Lung microvascular endothelial cell (primary cell): Measurements from ENCODE around the gene OR6X1. TPM values are rescaled to one million over a fixed set of nuclear protein-coding genes. Genes with fewer than 3 reads are reported as not detected.
"Not testable (repeated sequence)": the region's sequence is repeated elsewhere in the genome, so short reads cannot be mapped to it uniquely, and the experiment has no call there.

ENCODE experiments used
- DNase-seq, 2 donors: peaks; one replicate each; pipeline versions ENCODE4 v3.0.0 to v3.0.0-alpha.2; 2010; ENCODE audit warnings: low read depth in 2 of 2
- total RNA-seq: library from RNA; depleted of rRNA; stranded (reverse); fragments of >200 nt; gene quantifications from 2 replicates; pipeline ENCODE4 v1.2.1, GENCODE V29; 2014

The OR6X1 gene
- total RNA-seq, 1 donor from 2014 or later: not detected

DNA sequence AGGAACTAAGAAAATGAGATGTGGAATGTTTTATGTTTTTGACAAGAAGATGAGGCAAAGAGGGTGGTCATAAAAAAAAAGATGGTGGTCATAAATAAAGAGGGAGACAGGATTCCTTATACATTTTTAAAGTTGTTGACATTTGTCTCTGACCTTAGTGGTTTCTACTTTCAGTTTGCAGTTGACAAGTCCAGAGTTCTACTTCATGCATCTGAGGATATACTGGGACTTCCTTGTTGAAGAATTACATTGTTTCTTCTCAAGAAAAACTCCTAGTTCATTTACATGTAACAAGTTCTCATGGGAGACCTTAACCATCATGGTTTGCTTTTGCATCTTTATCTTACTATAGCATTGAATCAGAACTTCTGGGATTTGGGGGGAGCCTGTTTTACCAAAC lies 1.2 kb downstream of the OR6X1 start:
- DNase-seq: no peak

DNA sequence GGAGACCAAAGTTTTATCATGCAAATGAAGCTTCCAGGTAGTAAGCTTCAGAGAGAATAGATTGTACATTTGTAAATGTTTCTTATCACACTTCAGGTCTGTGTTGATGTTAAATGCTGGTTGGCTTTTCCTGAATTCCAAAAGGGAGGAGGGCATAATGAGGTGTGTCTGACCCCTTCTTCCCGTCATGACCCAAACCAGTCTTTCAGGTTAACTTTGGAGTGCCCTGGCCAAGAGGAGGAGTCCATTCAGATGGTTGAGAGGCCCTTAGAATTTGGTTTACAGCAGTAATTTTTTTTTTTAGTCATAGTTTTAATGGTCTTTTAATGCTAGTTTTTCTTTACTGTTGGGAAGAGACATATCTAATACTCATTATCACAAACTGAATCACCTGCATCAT lies 2.5 kb downstream of the OR6X1 start:
- DNase-seq: no peak

DNA sequence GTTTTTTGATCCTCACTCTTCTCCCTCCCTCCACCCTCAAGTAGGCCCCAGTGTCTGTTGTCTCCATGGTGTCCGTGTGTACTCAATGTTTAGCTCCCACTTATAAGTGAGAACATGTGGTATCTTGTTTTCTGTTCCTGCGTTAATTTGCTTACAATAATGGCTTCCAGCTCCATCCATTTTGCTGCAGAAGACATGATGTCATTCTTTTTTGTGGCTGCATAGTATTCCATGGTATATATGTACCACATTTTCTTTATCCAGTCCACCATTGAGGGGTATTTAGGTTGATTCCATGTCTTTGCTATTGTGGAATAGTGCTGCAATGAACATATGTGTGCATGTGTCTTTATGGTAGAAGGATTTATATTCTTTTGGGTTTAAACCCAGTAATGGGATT lies 6.0 kb downstream of the OR6X1 start:
- DNase-seq: not testable (repeated sequence)

DNA sequence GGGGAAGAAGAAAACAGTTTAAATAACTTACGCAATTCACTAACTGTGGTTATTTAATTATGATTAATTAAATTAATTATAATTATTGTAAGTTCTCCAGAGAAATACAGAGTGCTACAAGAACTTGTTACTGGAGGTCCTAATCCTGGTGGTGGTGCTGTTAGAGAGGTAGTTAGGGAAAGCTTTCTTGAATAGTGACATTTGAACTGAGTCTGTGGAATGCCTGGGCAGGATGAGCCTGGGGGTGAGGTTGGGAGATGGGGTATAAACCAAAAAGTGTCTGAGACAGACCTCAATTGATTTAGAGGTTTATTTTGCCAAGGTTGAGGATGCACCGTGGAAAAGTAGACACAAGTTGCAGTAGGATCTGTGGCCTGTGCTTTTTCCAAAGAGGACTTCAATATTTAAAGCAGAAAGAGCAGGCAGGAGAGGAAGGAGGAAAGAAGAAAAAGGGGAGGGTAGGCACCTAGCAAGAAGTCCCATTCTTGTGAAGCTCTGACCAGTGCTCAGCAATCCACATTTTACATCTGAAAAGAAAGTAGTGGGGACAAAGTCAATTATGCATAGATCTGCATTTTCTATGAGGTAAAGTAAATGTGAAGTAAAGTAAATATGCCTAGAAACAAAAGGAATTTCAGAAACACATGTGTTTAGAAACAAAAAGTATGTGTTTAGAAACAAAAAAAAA lies 8.4 kb downstream of the OR6X1 start:
- no peak for DNase-seq

DNA sequence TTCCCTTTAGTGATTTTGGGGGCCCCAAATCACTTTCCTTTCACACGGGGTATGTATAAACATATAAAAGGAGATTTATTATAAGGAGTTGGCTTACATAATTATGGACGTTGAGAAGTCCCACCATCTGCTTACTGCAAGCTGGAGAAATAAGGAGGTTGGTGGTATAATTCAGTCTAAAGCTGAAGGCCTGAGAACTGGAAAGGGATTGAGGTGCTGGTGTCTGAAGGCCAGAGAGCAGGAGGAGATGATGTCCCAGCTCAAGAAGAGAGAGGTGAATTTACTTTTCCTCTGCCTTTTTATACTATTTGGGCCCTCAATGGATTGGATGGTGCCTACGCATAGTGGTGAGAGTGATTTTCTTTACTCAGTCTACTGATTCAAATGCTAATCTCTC lies 11.6 kb downstream of the OR6X1 start:
- DNase-seq: no peak

DNA sequence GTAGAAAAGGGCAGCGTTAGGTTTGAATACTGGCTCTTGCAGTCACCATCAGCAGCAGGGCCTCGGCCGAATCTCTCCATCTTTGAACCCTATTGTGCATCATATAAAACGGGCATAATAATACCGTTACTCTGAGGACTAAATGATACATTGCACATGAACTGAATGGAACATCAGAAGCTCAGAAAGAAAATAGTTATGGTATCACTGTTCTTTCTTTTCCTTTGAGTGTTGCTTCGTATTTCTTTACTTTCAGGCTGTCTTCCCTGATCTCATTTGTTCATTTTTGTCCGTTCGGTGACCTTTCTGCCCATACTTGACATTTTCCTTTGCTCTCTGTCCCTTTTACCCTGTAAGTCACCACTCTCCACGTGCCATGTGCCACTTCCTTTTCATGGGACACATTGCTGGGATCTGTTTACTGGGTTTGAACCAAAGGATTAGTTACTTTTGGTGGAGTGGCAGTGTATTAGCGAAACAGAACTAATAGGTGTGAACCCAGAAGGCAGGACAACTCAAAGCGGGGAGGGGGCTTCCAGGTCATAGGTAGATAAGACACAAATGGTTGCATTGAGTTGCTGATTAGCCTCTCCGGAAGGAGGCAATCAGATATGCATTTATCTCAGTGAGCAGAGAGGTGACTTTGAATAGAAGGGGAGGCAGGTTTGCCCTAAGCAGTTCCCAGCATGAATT lies 12.1 kb downstream of the OR6X1 start:
- peak in 1 of 2 donors; percentile 19 for DNase-seq

DNA sequence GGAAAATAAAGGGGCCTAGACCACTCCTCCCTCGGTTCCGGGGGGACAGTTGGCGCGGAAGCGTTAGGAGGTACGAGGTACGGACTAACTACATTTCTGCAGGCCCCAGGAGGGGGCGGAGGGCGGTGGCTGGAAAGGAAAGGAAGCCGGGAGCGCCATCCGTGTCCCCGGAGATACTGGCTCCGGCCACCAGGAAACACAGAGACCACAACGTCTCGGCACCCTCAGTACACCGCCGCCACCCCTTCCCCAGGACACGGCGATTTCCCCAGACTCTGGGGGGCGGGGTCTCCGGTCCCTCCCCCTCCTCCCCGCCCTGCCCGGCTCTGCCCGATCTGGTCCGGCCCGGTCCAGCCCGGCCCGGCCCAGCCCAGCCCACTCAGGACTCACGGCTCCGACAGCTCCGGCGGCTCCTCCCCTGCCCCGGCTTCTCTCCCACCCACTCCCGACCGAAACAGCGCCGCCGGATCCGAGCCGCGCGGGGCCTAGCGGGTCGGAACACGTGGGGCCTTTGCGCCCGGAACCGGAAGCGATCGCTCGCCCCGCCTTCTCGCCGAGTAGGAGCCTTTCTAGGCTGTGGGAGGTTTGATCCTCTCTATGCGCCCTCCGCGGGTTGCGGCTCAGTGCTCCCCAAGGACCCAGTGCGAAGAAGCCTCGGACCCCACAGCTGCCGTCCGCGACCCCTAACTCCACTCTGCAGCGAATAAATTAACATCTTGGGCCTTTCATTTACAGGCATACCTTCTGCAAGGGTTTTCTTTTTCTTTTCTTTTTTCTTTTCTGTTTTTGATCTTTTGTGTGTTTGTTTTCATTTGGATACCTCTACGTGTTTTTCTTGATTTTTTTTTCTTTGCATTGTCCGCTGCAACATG lies 12.9 kb downstream of the OR6X1 start, which contains the start of gene ZNF202:
ZNF202 (minus strand) TSS at position 502 of the 872 bp plus-strand sequence. CDS start 10,772 bp downstream, outside the sequence.
- DNase-seq: peak; percentile 93 to 94

DNA sequence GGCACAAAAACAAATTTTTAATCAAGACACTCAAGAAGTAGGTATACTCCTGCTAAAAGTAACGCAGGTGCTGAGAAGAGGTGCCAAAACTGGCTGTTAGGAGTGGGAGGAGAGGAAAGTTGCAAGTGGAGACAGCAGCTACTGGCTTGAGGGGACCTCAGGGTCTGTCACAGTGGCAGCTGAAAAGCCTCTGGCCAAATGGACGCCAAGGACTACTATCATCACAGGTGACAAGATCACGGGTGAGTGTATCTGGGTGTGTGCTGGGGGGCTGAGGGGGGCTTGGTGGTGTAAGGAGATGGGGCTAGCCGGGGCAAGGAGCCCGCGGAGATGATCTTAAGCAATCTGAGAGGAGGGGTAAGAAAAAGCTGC lies 13.5 kb downstream of the OR6X1 start:
- DNase-seq: peak in 1 of 2 donors; percentile 3

DNA sequence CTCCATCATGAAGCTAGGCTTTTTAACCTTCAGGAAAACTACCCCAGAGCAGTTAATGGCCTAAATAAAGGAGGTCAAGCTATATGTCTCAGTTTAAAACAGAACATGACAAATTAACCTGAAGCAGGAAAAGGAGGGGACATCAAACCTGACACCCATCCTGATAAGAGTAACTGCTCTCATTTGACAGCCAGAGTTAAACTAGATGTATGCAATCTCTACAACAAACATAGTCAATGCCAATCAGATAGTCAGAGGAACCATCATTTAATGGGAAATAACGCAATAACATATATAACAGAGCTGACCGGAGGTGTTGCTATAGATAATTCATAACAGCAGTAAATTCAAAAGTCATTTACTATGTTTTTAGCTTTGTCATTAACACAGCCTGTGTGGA lies 15.9 kb downstream of the OR6X1 start:
- no peak for DNase-seq

DNA sequence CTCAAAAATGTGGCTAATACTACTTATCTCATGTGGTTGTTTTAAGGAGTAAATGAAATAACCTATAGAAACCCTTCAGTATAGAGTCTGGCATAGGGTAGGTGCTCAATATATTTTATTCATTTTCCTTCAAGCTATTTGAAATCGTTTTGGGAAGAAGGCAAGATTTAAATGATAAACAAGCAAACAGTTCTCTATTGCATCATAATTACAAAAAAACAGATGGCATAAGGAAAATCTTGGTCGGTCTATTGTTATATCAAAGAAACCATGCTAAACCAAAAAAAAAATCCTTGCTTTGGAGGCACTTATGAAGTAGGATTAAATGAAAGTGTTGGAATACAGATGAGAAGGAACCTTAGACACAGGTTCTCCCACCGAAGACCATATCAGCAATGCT lies 17.5 kb downstream of the OR6X1 start:
- DNase-seq: no peak

DNA sequence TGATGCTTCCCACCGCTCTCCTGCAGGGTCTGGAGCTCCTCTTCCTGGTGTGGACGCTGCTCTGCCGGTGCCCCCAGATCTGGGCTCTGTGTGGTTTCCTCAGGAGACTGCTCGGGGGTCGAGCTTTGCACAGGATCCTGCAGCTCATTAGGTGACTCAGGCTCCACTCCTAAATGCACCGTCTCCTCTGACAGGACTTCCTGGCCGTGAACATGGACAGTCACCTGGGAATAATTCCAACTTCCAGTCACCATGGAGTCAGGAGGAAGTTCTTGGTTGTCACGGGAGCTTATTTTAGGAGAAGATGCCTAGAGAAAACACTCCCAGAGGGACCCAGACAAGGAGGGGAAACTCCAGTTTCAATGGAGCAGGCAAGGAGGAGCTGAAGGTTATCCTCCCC lies 24.7 kb downstream of the OR6X1 start:
- DNase-seq: peak in 1 of 2 donors; percentile 47

DNA sequence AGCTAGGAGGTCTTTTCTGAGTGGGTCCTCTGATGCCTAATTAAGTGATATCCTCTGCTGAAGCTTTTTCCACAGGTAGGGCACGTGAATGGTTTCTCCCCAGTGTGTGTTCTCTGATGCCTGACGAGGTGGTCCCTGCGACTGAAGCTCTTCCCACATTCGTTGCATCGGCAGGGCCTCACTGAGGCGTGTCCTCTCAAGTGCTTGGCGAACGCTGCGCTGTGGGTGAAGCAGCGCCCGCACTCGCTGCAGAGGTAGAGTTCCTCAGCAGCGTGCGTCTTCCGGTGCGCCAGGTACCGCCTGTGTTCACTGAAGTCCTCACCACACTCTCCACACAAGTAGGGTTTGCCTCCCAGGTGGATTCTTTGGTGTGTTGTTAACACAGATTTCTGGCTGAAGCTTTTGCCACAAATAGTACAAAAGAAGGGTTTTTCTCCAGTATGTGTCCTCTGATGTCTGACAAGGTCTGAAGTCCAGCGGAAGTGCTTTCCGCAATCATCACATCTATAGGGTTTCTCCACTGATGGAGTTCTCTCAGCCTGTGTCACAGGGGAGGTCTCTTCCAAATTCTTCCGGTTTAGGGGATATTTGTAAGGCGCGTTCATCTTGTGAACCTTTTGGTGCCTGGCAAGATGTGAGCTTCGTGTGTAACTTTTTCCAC lies 28.2 kb downstream of the OR6X1 start:
- DNase-seq: no peak

DNA sequence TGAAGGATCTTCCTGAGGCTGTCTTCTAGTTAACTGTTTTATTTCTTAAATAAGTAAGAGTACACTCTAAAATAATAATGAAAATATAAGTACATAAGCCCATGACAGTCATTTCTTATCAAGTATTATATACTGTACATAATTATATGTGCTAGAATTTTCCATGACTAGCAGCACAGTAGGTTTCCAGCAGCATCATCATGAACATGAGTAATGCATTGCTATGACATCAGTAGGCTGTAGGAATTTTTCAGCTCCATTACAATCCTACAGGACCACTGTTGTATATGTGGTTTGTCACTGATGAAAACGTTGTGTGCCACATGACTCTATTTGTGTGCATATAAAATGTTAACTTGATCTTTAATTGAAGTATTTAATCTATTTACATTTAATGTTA lies 34.9 kb downstream of the OR6X1 start:
- peak in 1 of 2 donors; percentile 7 for DNase-seq

DNA sequence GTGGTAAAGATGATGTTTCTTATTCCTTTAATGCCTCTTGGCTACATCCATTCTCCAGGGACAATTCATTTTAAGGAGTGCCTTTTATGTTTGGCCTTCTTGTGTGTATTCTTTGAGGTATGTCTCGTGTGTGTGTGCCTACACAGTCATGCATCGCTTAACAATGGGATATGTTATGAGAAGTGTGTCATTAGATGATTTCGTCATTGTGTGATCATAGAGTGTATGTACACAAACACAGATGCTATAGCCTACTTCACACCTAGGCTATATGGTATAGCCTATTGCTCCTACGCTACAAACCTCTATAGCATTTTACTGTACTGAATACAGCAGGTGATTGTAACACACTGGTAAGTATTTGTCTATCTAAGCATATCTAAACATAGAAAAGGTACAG lies 35.8 kb downstream of the OR6X1 start:
- DNase-seq: no peak

DNA sequence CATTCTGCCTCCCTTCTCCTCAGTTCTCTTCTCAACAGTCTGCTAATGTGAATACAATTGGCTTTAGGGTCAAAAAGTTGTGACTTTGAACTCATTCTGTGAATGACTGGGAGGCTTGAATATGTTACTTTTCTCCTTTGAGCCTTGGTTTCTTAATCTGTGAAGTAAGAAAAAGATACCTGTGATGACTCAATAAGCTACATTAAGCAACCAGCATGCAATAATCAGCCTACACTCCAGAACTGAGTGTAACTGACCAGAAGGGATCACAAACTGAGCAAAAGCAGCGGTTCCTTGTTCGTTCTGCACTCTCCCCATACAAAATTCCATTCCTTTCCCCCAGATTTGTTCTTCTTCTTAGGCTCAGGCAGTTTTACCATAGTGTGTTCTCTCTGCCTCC lies 36.3 kb downstream of the OR6X1 start:
- DNase-seq: no peak

DNA sequence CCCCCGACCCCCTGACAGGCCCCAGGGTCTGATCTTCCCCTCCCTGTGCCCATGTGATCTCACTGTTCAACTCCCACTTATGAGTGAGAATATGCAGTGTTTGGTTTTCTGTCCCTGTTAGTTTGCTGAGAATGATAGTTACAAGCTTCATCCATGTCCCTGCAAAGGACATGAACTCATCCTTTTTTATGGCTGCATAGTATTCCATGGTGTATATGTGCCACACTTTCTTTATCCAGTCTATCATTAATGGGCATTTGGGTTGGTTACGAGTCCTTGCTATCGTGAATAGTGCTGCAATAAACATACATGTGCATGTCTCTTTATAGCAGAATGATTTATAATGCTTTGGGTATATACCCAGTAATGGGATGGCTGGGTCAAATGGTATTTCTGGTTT lies 41.7 kb downstream of the OR6X1 start:
- DNase-seq: not testable (repeated sequence)

DNA sequence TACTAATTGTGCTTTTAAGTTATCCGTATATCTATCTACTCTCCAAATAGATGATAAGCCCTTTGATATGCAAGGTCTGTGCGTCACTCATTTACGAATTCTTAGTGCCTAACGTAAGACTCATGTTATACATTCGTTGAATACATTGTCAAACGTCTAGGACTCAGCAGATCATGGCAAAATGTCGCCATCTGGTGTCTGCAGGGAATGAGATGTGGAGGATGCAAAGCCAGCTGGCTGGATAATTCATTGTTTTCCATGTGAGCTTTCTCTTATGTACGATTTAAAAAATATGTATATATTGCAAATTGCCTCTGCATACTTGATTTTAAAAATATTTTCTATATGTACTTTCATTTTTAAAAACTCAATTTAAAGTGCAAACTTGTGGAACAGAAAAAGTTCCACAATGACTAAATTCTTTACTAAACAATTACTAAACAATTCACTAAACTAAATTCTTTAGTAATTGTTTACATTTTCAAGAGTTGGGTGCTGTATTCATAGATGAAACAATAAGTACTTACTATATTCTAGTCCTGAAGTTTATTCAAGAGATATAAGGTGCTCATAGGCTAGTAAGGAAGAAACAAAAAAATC lies 46.6 kb downstream of the OR6X1 start:
- peak; percentile 72 to 86 for DNase-seq

DNA sequence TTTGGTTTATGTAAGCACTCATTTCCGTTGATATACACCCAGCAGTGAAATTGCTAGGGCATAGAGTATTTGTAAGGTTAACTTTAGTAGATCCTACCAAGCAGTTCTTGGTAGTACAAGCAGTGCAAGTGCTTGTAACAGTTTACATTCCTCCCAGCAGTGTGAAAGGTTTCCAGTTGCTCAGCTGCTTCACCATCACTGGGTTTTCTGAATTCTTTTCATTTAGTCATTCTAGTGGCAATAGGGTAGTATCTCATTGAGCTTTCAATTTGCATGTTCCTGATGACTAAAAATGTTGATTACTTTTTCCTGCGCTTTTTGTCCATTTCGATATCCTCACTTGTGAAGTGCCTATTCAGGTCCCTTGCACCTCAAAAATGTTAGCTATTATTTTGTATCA lies 47.1 kb downstream of the OR6X1 start:
- DNase-seq: no peak

DNA sequence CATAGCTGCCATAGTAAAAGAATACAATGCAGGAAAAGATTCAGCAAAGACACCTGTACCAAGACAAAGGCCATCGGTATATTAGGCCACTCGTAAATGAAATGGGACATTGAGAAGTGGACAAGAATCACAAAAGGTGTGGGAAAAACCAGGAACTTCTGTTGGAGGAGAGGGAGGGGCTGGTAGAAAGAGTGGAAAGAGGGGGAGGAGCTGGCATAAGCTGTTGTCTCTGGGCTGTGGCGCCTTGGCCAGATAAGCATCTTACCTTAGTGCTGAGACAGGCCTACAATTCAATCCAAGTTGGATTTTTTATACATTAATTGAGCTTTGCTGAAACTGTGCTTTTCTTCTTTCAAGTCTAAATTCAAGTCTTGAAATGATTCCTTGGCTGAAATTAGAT lies 50.0 kb downstream of the OR6X1 start:
- no peak for DNase-seq
